Activated CD4-positive, alpha-beta T cell treated with anti-CD3 and anti-CD28 coated beads for 36 hours (primary cell): Measurements from ENCODE around the gene RALGAPB. TPM values are rescaled to one million over a fixed set of nuclear protein-coding genes. Genes with fewer than 3 reads are reported as not detected.
"Not testable (repeated sequence)": the region's sequence is repeated elsewhere in the genome, so short reads cannot be mapped to it uniquely, and the experiment has no call there.

Experiments used
- ATAC-seq: fragments of 200-7000 bp; cut with Tn5 transposase; one replicate; pipeline ENCODE4 v1.10.0; 2021; ENCODE audit warnings: mild to moderate bottlenecking, moderate library complexity
- CTCF ChIA-PET: fragments of 350-600 bp; sonication (Branson Sonifier 250); formaldehyde crosslinking; loops from one replicate; lab custom pipeline; 2021; ENCODE audit warnings: antibody characterized with exemption; lab: Charles Lee
- POLR2A ChIA-PET: fragments of 350-600 bp; sonication (Branson Sonifier 250); formaldehyde crosslinking; loops from one replicate; lab custom pipeline; 2021; ENCODE audit warnings: antibody characterized with exemption, inconsistent platforms; lab: Charles Lee
- DNase-seq: peaks from one replicate; pipeline ENCODE4 v3.0.0-alpha.2; 2020
- H3K27ac Mint-ChIP-seq: one replicate; pipeline ENCODE4 v1.8.0; 2021; ENCODE audit warnings: mixed read lengths
- H3K27me3 Mint-ChIP-seq: one replicate; pipeline ENCODE4 v1.8.0; 2021; ENCODE audit warnings: mixed read lengths
- H3K36me3 Mint-ChIP-seq: one replicate; pipeline ENCODE4 v1.8.0; 2021; ENCODE audit warnings: low read depth, mixed read lengths
- H3K4me1 Mint-ChIP-seq: one replicate; pipeline ENCODE4 v1.8.0; 2021; ENCODE audit warnings: mixed read lengths
- H3K4me3 Mint-ChIP-seq: one replicate; pipeline ENCODE4 v1.8.0; 2021; ENCODE audit warnings: mild to moderate bottlenecking, moderate library complexity, mixed read lengths
- H3K9me3 Mint-ChIP-seq: one replicate; pipeline ENCODE4 v1.8.0; 2021; ENCODE audit warnings: low read depth, mixed read lengths
- intact Hi-C, 2 experiments: fragments of 100-400 bp; cut with DNase I in 1 of 2; cut with micrococcal nuclease in 1 of 2; formaldehyde crosslinking; loops; one replicate each; pipeline versions ENCODE4 v1.14.2 to v1.15.1; 2022 to 2024; cut with DNase I, micrococcal nuclease
- total RNA-seq, 2 experiments: library from RNA; stranded (reverse); gene quantifications; one replicate each; pipeline ENCODE4 v1.2.3, GENCODE V29; 2021

Gene RALGAPB
- total RNA-seq, 2 experiments from 2014 or later, result 23.5 to 27.1 TPM

DNA sequence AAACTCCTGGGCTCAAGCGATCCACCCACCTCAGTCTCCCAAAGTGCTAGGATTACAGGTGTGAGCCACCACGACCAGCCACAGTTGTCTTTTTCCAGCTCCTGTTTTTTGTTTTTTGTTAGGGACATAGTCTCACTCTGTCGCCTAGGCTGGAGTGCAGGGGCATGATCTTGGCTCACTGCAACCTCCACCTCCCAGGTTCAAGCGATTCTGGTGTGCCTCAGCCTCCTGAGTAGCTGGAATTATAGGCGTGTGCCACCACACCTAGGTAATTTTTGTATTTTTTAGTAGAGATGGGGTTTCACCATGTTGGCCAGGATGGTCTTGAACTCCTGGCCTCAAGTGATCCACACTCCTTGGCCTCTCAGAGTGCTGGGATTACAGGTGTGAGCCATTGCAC, 39.8 kb upstream of the RALGAPB start:
- Mint-ChIP-seq H3K4me3 (peak overlapping the region; percentile 97), H3K36me3 (peaks cover 68% of the 10 kb centered on the region), H3K4me1 (peaks cover 59% of the 10 kb centered on the region), H3K27ac (peak overlapping the region; percentile 98)
- H3K27me3 Mint-ChIP-seq, DNase-seq, H3K9me3 Mint-ChIP-seq, ATAC-seq: not testable (repeated sequence)
- POLR2A ChIA-PET, result interaction anchor here (1.2 to 4.3 kb wide), 5 partner anchors 11 to 40 kb away, joined by 3 to 35 read pairs (median 5); partner anchors contain the start of gene RALGAPB
- CTCF ChIA-PET, result interaction anchor here (1.8 to 4.9 kb wide), 3 partner anchors 13 to 40 kb away, joined by 4 to 101 read pairs (median 9); partner anchors contain the start of gene RALGAPB
- intact Hi-C loops, result loop anchor here in 1 of 2 experiments (10.0 kb wide), 1 partner anchor 908 kb away; the partner anchor contains the start of genes BLCAP and NNAT

DNA sequence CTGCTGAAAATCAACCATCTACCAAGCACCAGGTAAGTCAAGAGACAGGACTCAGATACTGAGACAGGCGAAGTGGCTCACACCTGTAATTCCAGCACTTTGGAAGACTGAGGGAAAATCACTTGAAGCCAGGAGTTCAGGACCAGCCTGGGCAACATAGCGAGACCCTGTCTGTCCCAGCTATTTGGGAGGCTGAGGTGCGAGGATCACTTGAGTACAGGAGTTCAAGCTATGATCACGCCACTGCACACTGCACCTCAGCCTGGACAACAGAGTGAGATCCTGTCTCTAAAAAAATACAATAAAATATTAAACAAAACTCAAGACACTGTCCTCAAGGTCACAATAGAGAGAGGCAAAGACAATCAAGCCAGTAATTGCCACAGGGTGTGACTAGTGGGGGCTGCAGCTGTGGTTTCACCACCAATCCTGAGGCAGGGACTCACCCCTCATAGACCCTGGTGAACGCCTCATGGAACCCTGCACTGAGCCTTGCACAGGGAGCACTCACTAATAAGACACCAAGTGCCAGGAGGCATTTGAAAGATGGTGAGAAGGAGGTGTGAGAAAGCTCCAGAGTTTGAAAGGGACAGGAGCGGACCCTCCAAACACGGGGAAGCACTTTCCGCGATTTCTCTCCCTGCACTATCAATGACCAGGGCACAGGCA, 39.2 kb upstream of the RALGAPB start:
- POLR2A ChIA-PET, result interaction anchor here (0.5 to 4.3 kb wide), 5 partner anchors 9 to 567 kb away, joined by 3 to 48 read pairs (median 34); partner anchors contain the start of gene RALGAPB
- intact Hi-C loops, result loop anchor here in 1 of 2 experiments (10.0 kb wide), 1 partner anchor 909 kb away; the partner anchor contains the start of genes BLCAP and NNAT
- H3K27me3 Mint-ChIP-seq, result no peaks in the 10 kb centered on the region
- no peak for ATAC-seq
- H3K36me3 Mint-ChIP-seq, result peaks cover 63% of the 10 kb centered on the region
- H3K9me3 Mint-ChIP-seq, result no peaks in the 10 kb centered on the region
- H3K27ac Mint-ChIP-seq, result peak overlapping the region; percentile 98
- CTCF ChIA-PET, result interaction anchor here (0.5 to 4.9 kb wide), 7 partner anchors 8 to 135 kb away, joined by 3 to 101 read pairs (median 4); partner anchors contain the start of gene RALGAPB
- peak overlapping the region; percentile 97 for H3K4me3 Mint-ChIP-seq
- peaks cover 53% of the 10 kb centered on the region for H3K4me1 Mint-ChIP-seq
- no peak for DNase-seq

DNA sequence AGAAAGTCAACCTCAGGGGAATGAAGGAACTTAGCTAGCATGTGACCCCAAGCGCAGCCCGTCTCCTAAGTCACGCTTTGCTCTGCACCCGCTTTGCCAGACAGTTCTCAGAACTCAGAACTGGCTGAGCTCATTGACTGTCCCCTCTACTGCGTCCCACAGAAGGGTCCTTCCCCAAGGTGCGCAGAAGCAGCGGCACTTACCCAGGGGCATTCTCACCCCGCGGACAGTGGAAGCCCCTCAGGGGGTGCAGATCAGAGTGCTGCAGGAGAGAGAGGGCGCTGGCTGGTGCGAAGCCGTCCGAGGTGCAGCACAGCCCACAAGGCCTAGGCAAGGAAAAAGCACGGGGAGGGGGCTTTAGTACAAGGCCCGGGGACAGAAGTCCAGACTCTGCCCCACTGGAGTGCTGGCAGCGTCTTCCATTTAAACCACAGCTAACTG, 38.3 kb upstream of the RALGAPB start:
- Mint-ChIP-seq H3K4me3 (peak overlapping the region; percentile 97), H3K27me3 (peaks cover 3% of the 10 kb centered on the region), H3K27ac (peak overlapping the region; percentile 98), H3K4me1 (peaks cover 44% of the 10 kb centered on the region), H3K9me3 (no peaks in the 10 kb centered on the region), H3K36me3 (peaks cover 54% of the 10 kb centered on the region)
- peak; percentile 37 for ATAC-seq
- DNase-seq, result peak; percentile 40
- CTCF ChIA-PET, result interaction anchor here (0.5 to 4.9 kb wide), 10 partner anchors 9 to 299 kb away, joined by 3 to 101 read pairs (median 4); partner anchors contain the start of gene RALGAPB
- POLR2A ChIA-PET, result interaction anchor here (1.2 to 4.3 kb wide), 5 partner anchors 10 to 39 kb away, joined by 3 to 48 read pairs (median 34); partner anchors contain the start of gene RALGAPB
- intact Hi-C loops, result loop anchor here in 1 of 2 experiments (2.0 to 10.0 kb wide), 2 partner anchors 910 to 1256 kb away; partner anchors contain the start of genes BLCAP, MROH8, NNAT and RPN2

DNA sequence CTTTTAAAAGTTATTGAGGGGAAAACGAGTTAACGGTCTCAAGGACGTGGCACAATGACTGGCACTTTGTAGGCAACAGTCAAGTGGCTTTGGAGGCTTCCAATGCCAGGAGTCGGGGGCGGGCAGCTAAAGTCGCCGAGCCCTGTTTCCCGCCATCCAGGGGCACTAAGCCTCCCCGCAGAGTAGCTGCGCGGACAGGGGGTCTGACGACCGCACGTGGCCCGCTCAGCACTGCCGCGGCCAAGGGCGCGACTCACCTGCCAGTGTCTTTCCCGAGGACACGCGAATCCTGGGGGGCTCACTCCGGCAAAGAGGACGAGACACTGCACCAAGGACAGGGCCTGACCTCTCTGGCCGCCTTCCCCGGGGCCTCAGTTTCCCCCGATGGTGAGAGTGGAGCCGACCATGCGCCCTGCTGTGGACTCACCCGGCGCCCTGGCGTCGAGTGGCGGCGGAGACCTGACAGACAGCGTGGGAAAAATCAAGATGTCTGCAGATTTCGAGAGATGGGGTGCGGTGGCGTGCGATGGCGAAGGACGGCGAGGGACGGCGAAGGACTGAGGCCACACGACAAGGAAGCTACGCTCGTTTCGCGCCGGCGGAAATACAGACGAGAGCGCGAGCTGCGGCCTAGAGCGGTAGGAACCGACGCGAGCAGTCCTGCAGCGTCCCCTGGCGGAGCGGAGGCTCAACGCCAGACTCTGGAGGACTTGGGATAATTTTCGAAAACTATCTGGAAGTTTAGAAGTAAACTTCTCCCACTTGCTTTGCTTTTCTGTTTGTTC, 37.7 kb upstream of the RALGAPB start, which contains the start of gene SNHG17:
SNHG17 (minus strand) TSS at position 559 of the 785 bp plus-strand sequence.
- intact Hi-C loops, result loop anchor here (1.0 to 10.0 kb wide), 6 partner anchors 11 to 1256 kb away; partner anchors contain the start of genes RALGAPB (in 2 of the 2), ACTR5 (in 1 of the 2), BLCAP (in 1 of the 2) and MROH8 (in 1 of the 2)
- ChIA-PET CTCF (interaction anchor here (0.6 to 4.9 kb wide), 12 partner anchors 9 to 1261 kb away, joined by 3 to 101 read pairs (median 4); partner anchors contain the start of gene RALGAPB), POLR2A (interaction anchor here (0.5 to 4.3 kb wide), 8 partner anchors 9 to 42 kb away, joined by 3 to 48 read pairs (median 8); partner anchors contain the start of gene RALGAPB)
- Mint-ChIP-seq H3K27me3 (peaks cover 4% of the 10 kb centered on the region), H3K27ac (peak within 1 kb of the TSS; percentile 98), H3K9me3 (no peaks in the 10 kb centered on the region), H3K4me1 (peaks cover 39% of the 10 kb centered on the region), H3K36me3 (peaks cover 48% of the 10 kb centered on the region), H3K4me3 (peak within 1 kb of the TSS; percentile 97)
- peak; percentile 84 for ATAC-seq
- peak; percentile 94 for DNase-seq

DNA sequence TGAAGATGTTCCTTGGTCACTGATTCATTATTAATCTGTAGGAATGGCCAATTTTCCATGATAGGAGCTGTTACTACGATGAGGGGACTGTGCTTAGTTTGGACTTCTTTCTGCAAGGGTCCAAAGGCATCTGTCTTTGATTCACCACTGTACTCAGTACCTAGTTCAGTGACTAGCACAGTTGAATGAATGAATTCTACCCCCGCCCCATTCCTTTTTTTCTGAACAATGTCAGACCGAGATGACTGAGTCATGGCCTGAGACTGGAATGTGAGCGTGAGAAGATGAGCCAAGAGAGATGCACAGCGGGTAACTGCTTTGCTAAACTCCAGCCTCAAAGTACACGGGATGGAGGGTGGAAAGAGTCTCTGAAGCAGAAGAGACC, 37.1 kb upstream of the RALGAPB start:
- peaks cover 47% of the 10 kb centered on the region for H3K36me3 Mint-ChIP-seq
- H3K9me3 Mint-ChIP-seq, result no peaks in the 10 kb centered on the region
- POLR2A ChIA-PET, result interaction anchor here (0.5 to 4.3 kb wide), 8 partner anchors 8 to 42 kb away, joined by 3 to 48 read pairs (median 8); partner anchors contain the start of gene RALGAPB
- H3K27me3 Mint-ChIP-seq, result peaks cover 4% of the 10 kb centered on the region
- H3K4me3 Mint-ChIP-seq, result peak overlapping the region; percentile 97
- peaks cover 38% of the 10 kb centered on the region for H3K4me1 Mint-ChIP-seq
- CTCF ChIA-PET, result interaction anchor here (0.7 to 4.9 kb wide), 8 partner anchors 10 to 1261 kb away, joined by 3 to 101 read pairs (median 4); partner anchors contain the start of gene RALGAPB
- DNase-seq (no peak), ATAC-seq (no peak)
- intact Hi-C loops, result loop anchor here (1.0 to 10.0 kb wide), 6 partner anchors 11 to 1257 kb away; partner anchors contain the start of genes RALGAPB (in 2 of the 2), ACTR5 (in 1 of the 2), BLCAP (in 1 of the 2) and MROH8 (in 1 of the 2)
- peak overlapping the region; percentile 98 for H3K27ac Mint-ChIP-seq

DNA sequence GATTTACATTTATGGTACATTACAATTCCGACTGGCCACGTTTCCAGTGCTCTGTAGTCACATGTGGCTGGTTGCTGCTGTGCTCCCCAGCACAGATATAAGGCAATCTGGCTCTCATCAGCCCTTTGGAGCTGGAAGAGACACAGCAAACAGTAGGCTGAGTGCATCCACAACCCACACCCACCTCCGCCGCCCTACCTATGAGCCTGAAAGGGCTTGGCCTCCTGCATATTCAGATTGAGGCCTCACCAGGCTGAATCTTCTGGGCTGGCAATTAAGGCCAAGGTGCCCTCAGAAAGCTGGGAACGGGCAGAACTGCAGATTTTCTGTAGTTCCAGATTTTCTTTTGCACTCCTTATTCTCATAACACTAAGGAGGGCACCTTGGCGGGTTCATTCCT, 34.8 kb upstream of the RALGAPB start:
- no peak for DNase-seq
- Mint-ChIP-seq H3K4me3 (no peak overlapping the region), H3K36me3 (peaks cover 24% of the 10 kb centered on the region), H3K27ac (no peak overlapping the region), H3K27me3 (peaks cover 7% of the 10 kb centered on the region), H3K4me1 (peaks cover 16% of the 10 kb centered on the region), H3K9me3 (no peaks in the 10 kb centered on the region)
- no peak for ATAC-seq
- CTCF ChIA-PET, result interaction anchor here (0.6 to 1.7 kb wide), 3 partner anchors 9 to 89 kb away, joined by 3 to 10 read pairs (median 3); no protein-coding TSS in a partner anchor
- intact Hi-C loops, result loop anchor here in 1 of 2 experiments (10.0 kb wide), 1 partner anchor 913 kb away; the partner anchor contains the start of genes BLCAP and NNAT
- POLR2A ChIA-PET, result no interaction called here

DNA sequence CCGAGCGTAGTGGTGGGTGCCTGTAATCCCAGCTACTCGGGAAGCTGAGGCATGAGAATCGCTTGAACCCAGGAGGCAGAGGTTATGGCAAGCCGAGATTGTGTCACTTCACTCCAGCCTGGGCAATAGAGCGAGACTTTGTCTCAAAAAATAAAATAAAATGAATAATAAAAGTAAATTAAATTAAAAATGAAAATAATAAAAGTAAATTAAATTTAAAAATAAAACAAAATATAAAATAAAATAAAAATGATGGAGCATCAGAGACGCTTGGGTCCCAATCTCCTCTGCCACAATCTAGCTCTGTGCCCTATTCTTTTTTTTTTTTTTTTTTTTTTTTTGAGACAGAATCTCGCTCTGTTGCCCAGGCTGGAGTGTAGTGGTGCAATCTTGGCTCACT, 31.5 kb upstream of the RALGAPB start:
- H3K36me3 Mint-ChIP-seq, H3K9me3 Mint-ChIP-seq, POLR2A ChIA-PET, ATAC-seq, DNase-seq, CTCF ChIA-PET, H3K27ac Mint-ChIP-seq, H3K4me3 Mint-ChIP-seq, intact Hi-C loops, H3K27me3 Mint-ChIP-seq, H3K4me1 Mint-ChIP-seq: not testable (repeated sequence)

DNA sequence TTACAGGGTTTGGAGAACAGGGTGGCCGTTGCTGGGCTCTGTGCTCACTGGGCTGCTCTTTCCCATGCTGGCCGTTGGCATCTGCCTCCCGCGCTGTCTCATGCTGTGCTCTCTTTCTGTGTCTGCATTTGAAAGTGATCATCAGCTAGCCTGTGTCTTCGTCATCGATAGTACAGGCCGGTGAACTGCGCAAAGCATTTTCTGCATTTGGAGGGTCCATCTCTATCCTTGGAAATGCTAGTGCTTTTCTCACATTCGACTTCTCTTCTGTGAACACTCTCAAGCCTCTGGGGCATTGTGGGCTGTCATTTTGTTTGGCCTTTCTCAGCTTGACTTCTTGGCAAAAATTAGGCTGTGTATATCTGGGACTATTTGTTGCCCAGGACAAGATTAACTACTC, 30.7 kb upstream of the RALGAPB start:
- Mint-ChIP-seq H3K27me3 (peaks cover 7% of the 10 kb centered on the region), H3K4me1 (peaks cover 9% of the 10 kb centered on the region), H3K4me3 (no peak overlapping the region), H3K9me3 (no peaks in the 10 kb centered on the region), H3K27ac (no peak overlapping the region), H3K36me3 (no peaks in the 10 kb centered on the region)
- POLR2A ChIA-PET, result no interaction called here
- intact Hi-C loops, result no loop called here
- CTCF ChIA-PET, result no interaction called here
- ATAC-seq, result no peak
- no peak for DNase-seq

DNA sequence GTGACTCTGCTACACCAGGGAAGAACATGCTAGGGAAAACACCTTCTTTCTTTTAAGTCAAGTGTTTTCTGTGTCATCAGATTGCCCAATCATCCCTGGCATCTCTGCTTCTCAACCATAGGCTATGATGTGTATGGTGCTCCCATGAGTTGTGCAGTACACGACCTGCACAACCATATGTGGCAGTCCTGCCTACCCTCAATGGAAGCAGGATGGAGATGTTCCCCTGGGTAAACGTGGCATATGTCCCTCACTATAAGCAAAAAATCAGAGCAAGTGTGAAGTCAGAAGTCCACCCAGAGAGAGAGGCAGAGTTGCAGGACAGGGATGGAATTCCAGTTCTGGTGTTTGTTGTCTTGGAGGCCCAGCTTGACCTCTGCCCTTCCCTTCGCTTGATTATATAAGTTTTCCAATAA, 27.3 kb upstream of the RALGAPB start:
- ChIA-PET POLR2A (interaction anchor here (0.6 to 3.0 kb wide), 3 partner anchors 11 to 31 kb away, joined by 3 to 48 read pairs (median 9); partner anchors contain the start of genes RALGAPB and SNHG17), CTCF (interaction anchor here (0.7 to 5.1 kb wide), 10 partner anchors 8 to 373 kb away, joined by 3 to 101 read pairs (median 4); partner anchors contain the start of genes RALGAPB and SNHG17)
- H3K27ac Mint-ChIP-seq, result peak overlapping the region; percentile 19
- ATAC-seq (peak; percentile 33), DNase-seq (no peak)
- intact Hi-C loops, result loop anchor here in 1 of 2 experiments (5.0 kb wide), 2 partner anchors 302 to 753 kb away; partner anchors contain the start of genes ACTR5 and CTNNBL1
- H3K36me3 Mint-ChIP-seq, result peaks cover 14% of the 10 kb centered on the region
- H3K4me3 Mint-ChIP-seq, result peak overlapping the region; percentile 16
- H3K9me3 Mint-ChIP-seq, result no peaks in the 10 kb centered on the region
- peaks cover 23% of the 10 kb centered on the region for H3K4me1 Mint-ChIP-seq
- H3K27me3 Mint-ChIP-seq, result peaks cover 3% of the 10 kb centered on the region
